Activated CD8-positive, alpha-beta T cell treated with anti-CD3 and anti-CD28 coated beads for 36 hours (primary cell): Measurements from ENCODE around the gene ACACA. TPM values are rescaled to one million over a fixed set of nuclear protein-coding genes. Genes with fewer than 3 reads are reported as not detected.
A peak's percentile ranks its signal among the peaks of the same experiment; 100 is the strongest.
"Not testable (repeated sequence)": the region's sequence is repeated elsewhere in the genome, so short reads cannot be mapped to it uniquely, and the experiment has no call there.

Experiments used
- ATAC-seq: fragments of 200-7000 bp; cut with Tn5 transposase; one replicate; pipeline ENCODE4 v1.10.0; 2021; ENCODE audit warnings: mild to moderate bottlenecking, moderate library complexity
- CTCF ChIA-PET: fragments of 350-600 bp; sonication (Branson Sonifier 250); formaldehyde crosslinking; loops from one replicate; lab custom pipeline; 2021; ENCODE audit warnings: antibody characterized with exemption; lab: Charles Lee
- POLR2A ChIA-PET: fragments of 350-600 bp; sonication (Branson Sonifier 250); formaldehyde crosslinking; loops from one replicate; lab custom pipeline; 2021; ENCODE audit warnings: antibody characterized with exemption; lab: Charles Lee
- DNase-seq: peaks from one replicate; pipeline ENCODE4 v3.0.0-alpha.2; 2020
- H3K27ac Mint-ChIP-seq: one replicate; pipeline ENCODE4 v1.8.0; 2021; ENCODE audit warnings: mild to moderate bottlenecking, mixed read lengths
- H3K27me3 Mint-ChIP-seq: one replicate; pipeline ENCODE4 v1.8.0; 2021; ENCODE audit warnings: mixed read lengths
- H3K36me3 Mint-ChIP-seq: one replicate; pipeline ENCODE4 v1.8.0; 2021; ENCODE audit warnings: low read depth, mixed read lengths
- H3K4me1 Mint-ChIP-seq: one replicate; pipeline ENCODE4 v1.8.0; 2021; ENCODE audit warnings: low read depth, mixed read lengths
- H3K4me3 Mint-ChIP-seq: one replicate; pipeline ENCODE4 v1.8.0; 2021; ENCODE audit warnings: mild to moderate bottlenecking, moderate library complexity, mixed read lengths
- H3K9me3 Mint-ChIP-seq: one replicate; pipeline ENCODE4 v1.8.0; 2021; ENCODE audit warnings: mixed read lengths
- CTCF ChIP-seq: fragments of 200-600 bp; IDR thresholded peaks from one replicate; pipeline ENCODE4 v1.8.0; 2022; ENCODE audit warnings: antibody characterized with exemption, mild to moderate bottlenecking
- intact Hi-C: fragments of 100-400 bp; cut with micrococcal nuclease; formaldehyde crosslinking; loops from one replicate; pipeline ENCODE4 v1.10.0; 2022
- total RNA-seq, 2 experiments: library from RNA; stranded (reverse); gene quantifications; one replicate each; pipeline ENCODE4 v1.2.3, GENCODE V29; 2021

The ACACA gene
- total RNA-seq = 10 to 100 TPM; 66.0 to 68.2 TPM

- Mint-ChIP-seq H3K9me3 (no peaks in the 10 kb centered on the region), H3K36me3 (peaks cover 56% of the 10 kb centered on the region), H3K4me3 (peak within 1 kb of the TSS; percentile 99), H3K27ac (peak within 1 kb of the TSS; percentile 97), H3K27me3 (no peaks in the 10 kb centered on the region), H3K4me1 (peaks cover 50% of the 10 kb centered on the region)
- intact Hi-C loops = loop anchor here (5.0 kb wide), 1 partner anchor 50 kb away; no protein-coding TSS in a partner anchor
- peak; percentile 79 for DNase-seq
- ChIA-PET CTCF (interaction anchor here (0.6 to 2.9 kb wide), 4 partner anchors 33 to 84 kb away, joined by 3 to 19 read pairs (median 10); no protein-coding TSS in a partner anchor), POLR2A (interaction anchor here (0.7 to 3.0 kb wide), 9 partner anchors 13 to 81 kb away, joined by 3 to 14 read pairs (median 4); no protein-coding TSS in a partner anchor)
- no peak for TF ChIP-seq CTCF
- peak; percentile 97 for ATAC-seq
Measured at GRCh38 chr17:37406635-37407461, at the start of gene ACACA, which contains the start of gene TADA2A. Gene ACACA (minus strand): TSS chr17:37406836. CDS start chr17:37406299, 537 bp downstream. Gene TADA2A (plus strand): TSS chr17:37406886. CDS start chr17:37411366, 4,480 bp downstream.

GRCh38 chr17:37450112-37450511 lies 43.5 kb upstream of the ACACA start:
- Mint-ChIP-seq H3K4me3 (no peak overlapping the region), H3K9me3 (no peaks in the 10 kb centered on the region), H3K36me3 (peaks cover 38% of the 10 kb centered on the region), H3K27ac (no peak overlapping the region), H3K27me3 (no peaks in the 10 kb centered on the region), H3K4me1 (peaks cover 4% of the 10 kb centered on the region)
- intact Hi-C loops = no loop called here
- ATAC-seq = no peak
- no peak for TF ChIP-seq CTCF
- DNase-seq = no peak
- POLR2A ChIA-PET = interaction anchor here (0.5 to 1.6 kb wide), 5 partner anchors 8 to 40 kb away, joined by 3 to 5 read pairs (median 3); no protein-coding TSS in a partner anchor
- CTCF ChIA-PET = interaction anchor here (1.2 to 1.3 kb wide), 2 partner anchors 12 to 77 kb away, joined by 3 read pairs; no protein-coding TSS in a partner anchor

- Mint-ChIP-seq H3K36me3 (peaks cover 40% of the 10 kb centered on the region), H3K4me1 (peaks cover 4% of the 10 kb centered on the region), H3K9me3 (no peaks in the 10 kb centered on the region), H3K27ac (no peak overlapping the region), H3K4me3 (no peak overlapping the region), H3K27me3 (no peaks in the 10 kb centered on the region)
- no peak for TF ChIP-seq CTCF
- intact Hi-C loops = no loop called here
- DNase-seq (no peak), ATAC-seq (no peak)
- ChIA-PET CTCF (interaction anchor here (0.9 kb wide), 1 partner anchor 9 kb away, joined by 3 read pairs; no protein-coding TSS in a partner anchor), POLR2A (no interaction called here)
Measured at GRCh38 chr17:37447641-37448040, 41.0 kb upstream of the ACACA start.

- Mint-ChIP-seq H3K4me3 (no peak overlapping the region), H3K27ac (no peak overlapping the region), H3K36me3 (peaks cover 44% of the 10 kb centered on the region), H3K9me3 (no peaks in the 10 kb centered on the region), H3K4me1 (peaks cover 4% of the 10 kb centered on the region), H3K27me3 (no peaks in the 10 kb centered on the region)
- TF ChIP-seq CTCF = no peak
- ChIA-PET CTCF (interaction anchor here (1.6 kb wide), 1 partner anchor 10 kb away, joined by 3 read pairs; no protein-coding TSS in a partner anchor), POLR2A (interaction anchor here (0.8 kb wide), 1 partner anchor 65 kb away, joined by 3 read pairs; no protein-coding TSS in a partner anchor)
- intact Hi-C loops = no loop called here
- DNase-seq = no peak
- no peak for ATAC-seq
Measured at GRCh38 chr17:37446027-37446426, 39.4 kb upstream of the ACACA start.

- H3K27ac Mint-ChIP-seq = not testable (repeated sequence)
Measured at GRCh38 chr17:37441369-37442014, 34.9 kb upstream of the ACACA start.

More at GRCh38 chr17:37441369-37442014, 34.9 kb upstream of the ACACA start:
- H3K4me3 Mint-ChIP-seq, H3K27me3 Mint-ChIP-seq, DNase-seq, ATAC-seq, H3K4me1 Mint-ChIP-seq, H3K9me3 Mint-ChIP-seq, CTCF ChIA-PET, intact Hi-C loops: not testable (repeated sequence)
- H3K36me3 Mint-ChIP-seq = peaks cover 44% of the 10 kb centered on the region
- POLR2A ChIA-PET = interaction anchor here (0.6 to 2.0 kb wide), 3 partner anchors 9 to 337 kb away, joined by 3 to 4 read pairs (median 3); no protein-coding TSS in a partner anchor
